HG03103 (cell line): ENCODE results near the gene PPFIA3.
"Not testable (repeated sequence)": the region's sequence is repeated elsewhere in the genome, so short reads cannot be mapped to it uniquely, and the experiment has no call there.

Source experiments
- ATAC-seq: cut with Tn5 transposase; IDR thresholded peaks from one replicate; pipeline ENCODE4 v1.9.1; 2021; ENCODE audit warnings: low read depth; ENCODE audit not compliant: unreplicated experiment

The PPFIA3 gene

DNA sequence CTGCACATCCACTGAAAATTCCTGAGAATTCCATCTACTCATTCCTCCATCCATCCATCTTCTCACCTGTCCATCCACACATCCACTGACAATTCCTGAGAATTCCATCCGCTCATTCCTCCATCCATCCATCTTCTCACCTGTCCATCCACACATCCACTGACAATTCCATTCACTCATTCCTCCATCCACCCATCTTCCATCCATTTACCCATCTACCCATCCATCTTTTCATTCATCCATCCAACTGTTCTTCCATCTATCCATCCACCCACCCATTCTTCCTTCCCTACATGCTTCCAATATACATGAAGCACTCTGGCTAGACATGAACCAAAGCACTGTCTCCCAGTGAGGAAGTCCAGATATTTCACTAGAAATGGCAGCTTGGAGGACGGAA is 53.9 kb downstream of the PPFIA3 start:
- no peak for ATAC-seq

GRCh38 chr19:49180659-49181058 is 61.3 kb downstream of the PPFIA3 start:
- no peak for ATAC-seq

DNA sequence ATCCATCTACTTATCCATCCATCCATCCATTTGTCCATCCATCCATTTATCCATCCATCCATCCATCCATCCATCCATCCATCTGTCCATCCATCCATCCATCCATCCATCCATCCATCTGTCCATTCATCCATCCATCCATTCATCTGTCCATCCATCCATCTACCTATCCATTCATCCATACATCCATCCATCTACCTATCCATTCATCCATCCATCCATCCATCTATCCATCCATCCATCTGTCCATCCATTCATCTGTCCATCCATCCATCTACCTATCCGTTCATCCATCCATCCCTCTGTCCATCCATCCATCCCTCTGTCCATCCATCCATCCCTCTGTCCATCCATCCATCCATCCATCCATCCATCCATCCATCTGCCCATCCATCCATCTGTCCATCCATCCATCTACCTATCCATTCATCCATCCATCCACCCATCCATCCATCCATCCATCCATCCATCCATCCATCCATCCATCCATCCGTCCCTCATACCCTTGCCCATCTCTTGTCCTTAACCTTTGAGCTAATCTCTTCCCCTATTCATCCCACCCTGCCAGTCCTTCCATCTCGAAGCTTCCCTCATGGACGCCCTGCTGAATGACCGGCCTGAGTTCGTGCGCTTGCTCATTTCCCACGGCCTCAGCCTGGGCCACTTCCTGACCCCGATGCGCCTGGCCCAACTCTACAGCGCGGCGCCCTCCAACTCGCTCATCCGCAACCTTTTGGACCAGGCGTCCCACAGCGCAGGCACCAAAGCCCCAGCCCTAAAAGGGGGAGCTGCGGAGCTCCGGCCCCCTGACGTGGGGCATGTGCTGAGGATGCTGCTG is 62.9 kb downstream of the PPFIA3 start:
- not testable (repeated sequence) for ATAC-seq

GRCh38 chr19:49182848-49183375 is 63.6 kb downstream of the PPFIA3 start:
- no peak for ATAC-seq

- ATAC-seq = no peak
Observed at GRCh38 chr19:49186108-49186507, 66.8 kb downstream of the PPFIA3 start.

DNA sequence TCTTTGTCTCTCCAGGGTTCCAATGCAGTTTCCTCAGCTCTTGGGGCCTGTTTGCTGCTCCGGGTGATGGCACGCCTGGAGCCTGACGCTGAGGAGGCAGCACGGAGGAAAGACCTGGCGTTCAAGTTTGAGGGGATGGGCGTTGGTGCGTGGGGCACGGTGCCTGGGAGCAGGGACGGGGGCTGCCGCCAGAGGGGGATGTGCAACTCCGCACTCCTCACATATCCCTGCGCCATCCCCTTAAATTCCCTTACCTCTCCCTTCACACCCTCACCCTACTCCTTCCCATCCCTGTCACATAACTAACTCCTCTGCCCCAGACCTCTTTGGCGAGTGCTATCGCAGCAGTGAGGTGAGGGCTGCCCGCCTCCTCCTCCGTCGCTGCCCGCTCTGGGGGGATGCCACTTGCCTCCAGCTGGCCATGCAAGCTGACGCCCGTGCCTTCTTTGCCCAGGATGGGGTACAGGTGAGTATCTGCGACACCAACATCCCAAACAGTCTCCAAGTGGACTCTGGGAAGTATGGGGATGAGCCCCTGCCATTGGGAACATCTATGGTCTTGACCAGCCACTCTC is 69.4 kb downstream of the PPFIA3 start:
- no peak for ATAC-seq

- ATAC-seq = no peak
Observed at GRCh38 chr19:49189259-49189658, 69.9 kb downstream of the PPFIA3 start.

DNA sequence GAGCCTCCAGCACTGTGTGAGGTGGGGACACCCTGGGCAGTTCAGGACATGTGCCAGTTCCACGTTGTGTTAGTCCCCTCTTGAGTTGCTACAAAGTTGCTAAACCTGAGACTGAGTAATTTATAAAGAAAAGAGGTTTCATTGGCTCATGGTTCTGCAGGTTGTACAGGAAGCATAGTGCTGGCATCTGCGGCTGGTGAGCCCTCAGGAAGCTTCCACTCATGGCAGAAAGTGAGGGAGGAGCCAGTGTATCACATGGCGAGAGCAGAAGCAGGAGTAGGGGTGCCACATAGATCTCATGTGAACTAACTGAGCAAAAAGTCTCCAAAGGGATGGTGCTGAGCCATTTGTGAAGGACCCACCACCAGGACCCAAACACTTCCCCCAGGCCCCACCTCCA is 71.4 kb downstream of the PPFIA3 start:
- ATAC-seq = no peak

GRCh38 chr19:49193822-49194394 is 74.6 kb downstream of the PPFIA3 start:
- ATAC-seq = no peak

DNA sequence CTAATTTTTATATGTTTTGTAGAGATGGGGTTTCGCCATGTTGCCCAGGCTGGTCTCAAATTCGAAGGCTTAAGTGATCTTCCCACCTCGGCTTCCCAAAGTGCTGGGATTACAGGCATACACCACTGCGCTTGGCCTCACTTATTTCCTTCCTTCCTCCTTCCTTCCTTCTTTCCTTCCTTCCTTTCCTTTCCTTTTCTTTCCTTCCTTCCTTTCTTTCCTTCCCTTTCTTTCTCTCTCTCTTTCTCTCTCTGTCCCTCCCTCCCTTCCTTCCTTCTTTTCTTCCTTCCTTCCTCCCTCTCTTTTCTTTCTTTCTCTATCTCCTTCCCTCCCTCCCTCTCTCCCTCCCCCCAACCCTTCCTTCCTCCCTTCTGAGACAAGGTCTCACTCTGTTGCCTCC is 75.1 kb downstream of the PPFIA3 start:
- ATAC-seq = no peak

GRCh38 chr19:49196527-49197240 is 77.3 kb downstream of the PPFIA3 start:
- no peak for ATAC-seq

DNA sequence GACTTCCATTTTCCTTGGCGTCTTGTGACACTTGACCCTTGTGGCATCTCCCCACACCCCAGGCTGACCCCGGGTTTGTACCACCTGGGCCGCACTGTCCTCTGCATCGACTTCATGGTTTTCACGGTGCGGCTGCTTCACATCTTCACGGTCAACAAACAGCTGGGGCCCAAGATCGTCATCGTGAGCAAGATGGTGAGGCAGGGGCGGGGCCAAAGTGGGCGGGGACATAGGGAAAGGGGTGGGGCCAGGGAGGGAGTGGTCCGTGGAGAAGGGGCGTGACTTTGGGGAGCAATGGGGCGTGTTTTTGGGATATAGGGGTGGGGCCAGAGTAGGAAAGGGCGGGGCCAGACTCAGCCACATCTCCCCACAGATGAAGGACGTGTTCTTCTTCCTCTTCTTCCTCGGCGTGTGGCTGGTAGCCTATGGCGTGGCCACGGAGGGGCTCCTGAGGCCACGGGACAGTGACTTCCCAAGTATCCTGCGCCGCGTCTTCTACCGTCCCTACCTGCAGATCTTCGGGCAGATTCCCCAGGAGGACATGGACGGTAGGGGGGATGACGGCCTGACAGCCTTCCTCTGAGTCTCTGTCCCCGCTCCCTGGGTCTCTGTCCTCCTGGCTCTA is 81.0 kb downstream of the PPFIA3 start:
- ATAC-seq = no peak
